IPS-18a (cell line): ENCODE measurements around the gene BHLHE23.

Experiments
- H3K27ac ChIP-seq: one replicate; pipeline ENCODE4 v1.5.1; 2013; ENCODE audit warnings: low read length
- H3K27me3 ChIP-seq: one replicate; pipeline ENCODE4 v1.6.1; 2013; ENCODE audit warnings: mild to moderate bottlenecking, low read length; ENCODE audit not compliant: control insufficient read depth, insufficient read depth
- H3K36me3 ChIP-seq: one replicate; pipeline ENCODE4 v1.6.1; 2013; ENCODE audit warnings: low read depth, low read length; ENCODE audit not compliant: control insufficient read depth
- H3K4me1 ChIP-seq: one replicate; pipeline ENCODE4 v1.6.1; 2013; ENCODE audit warnings: low read depth, low read length; ENCODE audit not compliant: control insufficient read depth
- H3K4me3 ChIP-seq: one replicate; pipeline ENCODE4 v1.5.1; 2013; ENCODE audit warnings: low read length
- H3K9ac ChIP-seq: one replicate; pipeline ENCODE4 v1.6.1; 2013; ENCODE audit warnings: mild to moderate bottlenecking, low read length, moderate library complexity
- H3K9me3 ChIP-seq: one replicate; pipeline ENCODE4 v1.6.1; 2013; ENCODE audit warnings: low read depth, low read length; ENCODE audit not compliant: control insufficient read depth

BHLHE23 gene

GRCh38 chr20:63029358-63030121 lies 22.8 kb upstream of the BHLHE23 start:
- no peak overlapping the region for H3K9ac ChIP-seq
- no peaks in the 10 kb centered on the region for H3K9me3 ChIP-seq
- no peaks in the 10 kb centered on the region for H3K36me3 ChIP-seq
- peak overlapping the region; percentile 3 for H3K4me3 ChIP-seq
- H3K27ac ChIP-seq: no peak overlapping the region
- H3K4me1 ChIP-seq: peaks cover 40% of the 10 kb centered on the region
- peaks cover 93% of the 10 kb centered on the region for H3K27me3 ChIP-seq

DNA sequence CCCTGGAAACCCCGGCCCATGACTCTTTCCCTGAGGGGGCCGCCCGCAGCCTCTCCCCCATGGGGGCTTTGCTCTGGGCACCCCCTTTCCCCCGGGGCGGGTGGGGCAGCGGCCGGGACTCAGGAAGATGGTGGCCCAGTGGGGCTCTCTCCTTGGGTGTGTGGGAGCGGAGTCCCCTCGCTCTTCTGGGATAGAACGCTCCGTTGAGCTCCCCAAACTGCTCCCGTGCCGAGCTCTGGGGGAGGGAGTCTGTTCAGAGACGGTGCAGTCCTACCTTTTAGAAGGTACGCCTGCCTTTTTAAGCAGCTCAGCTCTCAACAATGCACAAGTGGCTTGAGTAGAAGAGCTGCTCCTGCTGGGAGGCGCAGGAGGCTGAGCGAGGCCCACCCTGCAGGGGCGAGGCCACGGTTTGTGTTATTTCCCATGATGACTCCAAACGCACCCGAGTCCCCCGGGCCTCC lies 21.7 kb upstream of the BHLHE23 start:
- Histone ChIP-seq H3K9me3 (no peaks in the 10 kb centered on the region), H3K4me1 (peaks cover 31% of the 10 kb centered on the region), H3K9ac (no peak overlapping the region), H3K4me3 (peak overlapping the region; percentile 44), H3K27me3 (peaks cover 93% of the 10 kb centered on the region), H3K36me3 (no peaks in the 10 kb centered on the region), H3K27ac (no peak overlapping the region)

GRCh38 chr20:63027922-63028389 lies 21.2 kb upstream of the BHLHE23 start:
- Histone ChIP-seq H3K9ac (no peak overlapping the region), H3K36me3 (no peaks in the 10 kb centered on the region), H3K27ac (no peak overlapping the region), H3K9me3 (no peaks in the 10 kb centered on the region), H3K4me1 (peaks cover 26% of the 10 kb centered on the region), H3K4me3 (peak overlapping the region; percentile 44), H3K27me3 (peaks cover 93% of the 10 kb centered on the region)

- H3K36me3 ChIP-seq: no peaks in the 10 kb centered on the region
- H3K4me1 ChIP-seq: peaks cover 20% of the 10 kb centered on the region
- H3K9ac ChIP-seq: no peak overlapping the region
- no peak overlapping the region for H3K27ac ChIP-seq
- no peaks in the 10 kb centered on the region for H3K9me3 ChIP-seq
- H3K27me3 ChIP-seq: peaks cover 87% of the 10 kb centered on the region
- H3K4me3 ChIP-seq: peak overlapping the region; percentile 23
Observed at GRCh38 chr20:63027221-63027921, 20.6 kb upstream of the BHLHE23 start.

- Histone ChIP-seq H3K4me3 (no peak overlapping the region), H3K27ac (no peak overlapping the region), H3K9me3 (no peaks in the 10 kb centered on the region), H3K9ac (no peak overlapping the region), H3K36me3 (no peaks in the 10 kb centered on the region), H3K27me3 (peaks cover 80% of the 10 kb centered on the region), H3K4me1 (peaks cover 13% of the 10 kb centered on the region)
Observed at GRCh38 chr20:63026582-63027165, 19.9 kb upstream of the BHLHE23 start.

GRCh38 chr20:63025534-63026331 lies 19.0 kb upstream of the BHLHE23 start:
- no peak overlapping the region for H3K4me3 ChIP-seq
- H3K36me3 ChIP-seq: no peaks in the 10 kb centered on the region
- no peak overlapping the region for H3K9ac ChIP-seq
- peaks cover 71% of the 10 kb centered on the region for H3K27me3 ChIP-seq
- H3K4me1 ChIP-seq: peaks cover 13% of the 10 kb centered on the region
- H3K27ac ChIP-seq: no peak overlapping the region
- H3K9me3 ChIP-seq: no peaks in the 10 kb centered on the region

GRCh38 chr20:63024573-63025392 lies 18.0 kb upstream of the BHLHE23 start:
- H3K27me3 ChIP-seq: peaks cover 62% of the 10 kb centered on the region
- no peak overlapping the region for H3K9ac ChIP-seq
- H3K27ac ChIP-seq: no peak overlapping the region
- H3K4me3 ChIP-seq: no peak overlapping the region
- H3K9me3 ChIP-seq: no peaks in the 10 kb centered on the region
- peaks cover 9% of the 10 kb centered on the region for H3K4me1 ChIP-seq
- no peaks in the 10 kb centered on the region for H3K36me3 ChIP-seq

GRCh38 chr20:63023936-63024571 lies 17.3 kb upstream of the BHLHE23 start:
- peaks cover 4% of the 10 kb centered on the region for H3K4me1 ChIP-seq
- no peaks in the 10 kb centered on the region for H3K36me3 ChIP-seq
- H3K4me3 ChIP-seq: no peak overlapping the region
- H3K9ac ChIP-seq: no peak overlapping the region
- H3K27ac ChIP-seq: no peak overlapping the region
- H3K9me3 ChIP-seq: no peaks in the 10 kb centered on the region
- peaks cover 54% of the 10 kb centered on the region for H3K27me3 ChIP-seq

GRCh38 chr20:63023071-63023935 lies 16.5 kb upstream of the BHLHE23 start:
- no peaks in the 10 kb centered on the region for H3K36me3 ChIP-seq
- H3K9me3 ChIP-seq: no peaks in the 10 kb centered on the region
- peaks cover 4% of the 10 kb centered on the region for H3K4me1 ChIP-seq
- H3K27ac ChIP-seq: no peak overlapping the region
- H3K4me3 ChIP-seq: no peak overlapping the region
- H3K27me3 ChIP-seq: peaks cover 49% of the 10 kb centered on the region
- no peak overlapping the region for H3K9ac ChIP-seq

- Histone ChIP-seq H3K4me3 (no peak overlapping the region), H3K4me1 (peaks cover 2% of the 10 kb centered on the region), H3K9me3 (no peaks in the 10 kb centered on the region), H3K27ac (no peak overlapping the region), H3K9ac (no peak overlapping the region), H3K36me3 (no peaks in the 10 kb centered on the region), H3K27me3 (peaks cover 43% of the 10 kb centered on the region)
Observed at GRCh38 chr20:63022501-63022900, 15.7 kb upstream of the BHLHE23 start.
